ENCODE results near the gene CYCS. TPM values are rescaled to one million over a fixed set of nuclear protein-coding genes. Genes with fewer than 3 reads are reported as not detected.

The CYCS gene
- polyA plus RNA-seq, 2 of the 4 experiments (the other 2 are of a cell fraction), result 235 to 304 TPM

DNA sequence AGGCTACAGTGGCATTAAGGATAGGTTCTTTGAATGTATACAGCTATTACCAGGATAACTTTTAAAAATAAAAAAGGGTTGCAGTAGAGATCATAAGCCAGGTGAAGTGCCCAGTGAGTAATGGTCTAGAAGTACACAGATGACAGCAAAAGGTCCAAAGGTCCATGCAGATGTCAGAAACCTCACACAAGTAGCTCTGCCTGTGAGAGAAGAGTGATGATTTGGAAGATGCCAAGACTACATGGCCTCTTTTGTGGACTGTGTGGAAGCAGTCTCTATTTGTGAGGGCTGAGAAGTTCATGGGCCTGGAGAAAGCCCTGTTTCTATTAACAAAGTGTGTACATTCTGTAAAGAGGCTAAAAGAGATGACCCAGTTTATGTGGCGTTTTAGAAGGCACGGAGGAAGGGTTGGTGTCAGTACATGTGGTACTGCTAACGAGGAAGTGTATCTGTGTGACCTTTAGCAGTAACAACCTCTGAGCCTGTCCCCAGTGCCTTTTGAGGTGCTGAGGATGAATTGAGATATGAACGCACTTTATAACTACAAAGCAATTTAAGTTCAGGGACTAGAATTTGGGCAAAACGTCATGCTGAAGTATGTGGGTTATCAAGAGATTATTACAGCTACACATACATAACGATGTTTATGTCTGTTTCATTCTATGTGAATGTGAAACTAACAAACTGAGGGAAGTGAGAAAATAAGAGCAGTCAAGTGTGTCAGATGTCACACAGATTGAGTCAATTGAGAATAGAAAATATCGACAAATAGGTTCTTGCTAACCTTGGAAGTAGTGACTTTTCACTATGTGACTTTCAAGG lies 7.6 kb downstream of the CYCS start:
- no peak for FAIRE-seq

DNA sequence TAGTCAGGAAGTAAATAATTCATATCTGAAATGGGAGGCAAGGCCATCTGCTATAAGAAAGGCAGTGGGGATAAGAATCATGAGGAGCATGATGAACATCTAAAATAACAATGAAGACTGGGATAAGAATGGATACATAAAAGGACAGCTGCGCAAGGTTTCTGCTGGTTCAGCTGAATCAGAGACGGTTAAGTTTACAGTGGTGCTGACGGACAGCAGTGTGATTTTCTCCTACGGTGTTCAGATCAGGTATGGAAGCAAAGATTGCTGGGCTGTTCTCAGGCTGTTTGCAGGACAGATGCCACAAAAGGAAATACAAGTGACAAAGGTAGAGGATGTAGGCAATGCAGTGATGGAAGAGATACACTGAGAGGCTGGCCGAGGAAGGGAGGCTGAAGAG lies 8.4 kb downstream of the CYCS start:
- H3K4me3 ChIP-seq, result no peak overlapping the region
- ChIA-PET CTCF (interaction anchor here (1.0 to 1.7 kb wide), 3 partner anchors 10 to 18 kb away, joined by 3 to 12 read pairs (median 3); no protein-coding TSS in a partner anchor), POLR2A (interaction anchor here (2.7 kb wide), 1 partner anchor 8 kb away, joined by 13 read pairs; the partner anchor contains the start of gene CYCS)
- no peaks in the 10 kb centered on the region for H3K9me3 ChIP-seq
- TF ChIP-seq MAFK (IDR thresholded peaks at IDR 0.05; ENCODE audit: partially characterized antibody) (peak; percentile 24), CHD2 (IDR thresholded peaks at IDR 0.05; ENCODE audit: low read length, partially characterized antibody) (no peak)
- TF ChIP-seq, protein P1, sequence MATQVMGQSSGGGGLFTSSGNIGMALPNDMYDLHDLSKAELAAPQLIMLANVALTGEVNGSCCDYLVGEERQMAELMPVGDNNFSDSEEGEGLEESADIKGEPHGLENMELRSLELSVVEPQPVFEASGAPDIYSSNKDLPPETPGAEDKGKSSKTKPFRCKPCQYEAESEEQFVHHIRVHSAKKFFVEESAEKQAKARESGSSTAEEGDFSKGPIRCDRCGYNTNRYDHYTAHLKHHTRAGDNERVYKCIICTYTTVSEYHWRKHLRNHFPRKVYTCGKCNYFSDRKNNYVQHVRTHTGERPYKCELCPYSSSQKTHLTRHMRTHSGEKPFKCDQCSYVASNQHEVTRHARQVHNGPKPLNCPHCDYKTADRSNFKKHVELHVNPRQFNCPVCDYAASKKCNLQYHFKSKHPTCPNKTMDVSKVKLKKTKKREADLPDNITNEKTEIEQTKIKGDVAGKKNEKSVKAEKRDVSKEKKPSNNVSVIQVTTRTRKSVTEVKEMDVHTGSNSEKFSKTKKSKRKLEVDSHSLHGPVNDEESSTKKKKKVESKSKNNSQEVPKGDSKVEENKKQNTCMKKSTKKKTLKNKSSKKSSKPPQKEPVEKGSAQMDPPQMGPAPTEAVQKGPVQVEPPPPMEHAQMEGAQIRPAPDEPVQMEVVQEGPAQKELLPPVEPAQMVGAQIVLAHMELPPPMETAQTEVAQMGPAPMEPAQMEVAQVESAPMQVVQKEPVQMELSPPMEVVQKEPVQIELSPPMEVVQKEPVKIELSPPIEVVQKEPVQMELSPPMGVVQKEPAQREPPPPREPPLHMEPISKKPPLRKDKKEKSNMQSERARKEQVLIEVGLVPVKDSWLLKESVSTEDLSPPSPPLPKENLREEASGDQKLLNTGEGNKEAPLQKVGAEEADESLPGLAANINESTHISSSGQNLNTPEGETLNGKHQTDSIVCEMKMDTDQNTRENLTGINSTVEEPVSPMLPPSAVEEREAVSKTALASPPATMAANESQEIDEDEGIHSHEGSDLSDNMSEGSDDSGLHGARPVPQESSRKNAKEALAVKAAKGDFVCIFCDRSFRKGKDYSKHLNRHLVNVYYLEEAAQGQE (IDR thresholded peaks at IDR 0.05), result peak; percentile 58; the same call in 1 of the 2 replicates
- TF ChIP-seq, protein P2, sequence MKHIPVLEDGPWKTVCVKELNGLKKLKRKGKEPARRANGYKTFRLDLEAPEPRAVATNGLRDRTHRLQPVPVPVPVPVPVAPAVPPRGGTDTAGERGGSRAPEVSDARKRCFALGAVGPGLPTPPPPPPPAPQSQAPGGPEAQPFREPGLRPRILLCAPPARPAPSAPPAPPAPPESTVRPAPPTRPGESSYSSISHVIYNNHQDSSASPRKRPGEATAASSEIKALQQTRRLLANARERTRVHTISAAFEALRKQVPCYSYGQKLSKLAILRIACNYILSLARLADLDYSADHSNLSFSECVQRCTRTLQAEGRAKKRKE (CRISPR knock-in tag; IDR thresholded peaks at IDR 0.05; ENCODE audit: low read depth), result no peak
- 0 out of 3 replicates have a peak, but pooled peaks cover 3% of the 10 kb centered on the region for H3K4me1 ChIP-seq
- DNase-seq (ENCODE audit: low read depth in 1 of 2, low spot score in 1 of 2) (no peak), ATAC-seq (peak; percentile 7 to 17; a peak in 3 of 6 replicates), FAIRE-seq (no peak)
- 96% methylated on average over 5 of the region's 5 CpGs for WGBS (ENCODE audit: missing lambda C conversion rate)
- no peak overlapping the region for H3K4me2 ChIP-seq
- no peak overlapping the region for H3K27ac ChIP-seq

More for the DNA sequence above, 7.6 kb downstream of the CYCS start:
- ChIA-PET CTCF (interaction anchor here (0.9 to 1.7 kb wide), 4 partner anchors 10 to 43 kb away, joined by 3 to 12 read pairs (median 3); no protein-coding TSS in a partner anchor), POLR2A (interaction anchor here (2.7 kb wide), 1 partner anchor 7 kb away, joined by 13 read pairs; the partner anchor contains the start of gene CYCS)
- 83% methylated on average over 7 of the region's 7 CpGs for WGBS (ENCODE audit: missing lambda C conversion rate)
- peak; percentile 26 to 33; a peak in 4 of 6 replicates for ATAC-seq
- Histone ChIP-seq H3K9me3 (no peaks in the 10 kb centered on the region), H3K4me3 (no peak overlapping the region), H3K27ac (no peak overlapping the region), H3K4me1 (peaks cover 4% of the 10 kb centered on the region; the same call in 2 of the 3 replicates), H3K4me2 (no peak overlapping the region)
- no peak for DNase-seq (ENCODE audit: low read depth in 1 of 2, low spot score in 1 of 2)
- TF ChIP-seq, protein P3, sequence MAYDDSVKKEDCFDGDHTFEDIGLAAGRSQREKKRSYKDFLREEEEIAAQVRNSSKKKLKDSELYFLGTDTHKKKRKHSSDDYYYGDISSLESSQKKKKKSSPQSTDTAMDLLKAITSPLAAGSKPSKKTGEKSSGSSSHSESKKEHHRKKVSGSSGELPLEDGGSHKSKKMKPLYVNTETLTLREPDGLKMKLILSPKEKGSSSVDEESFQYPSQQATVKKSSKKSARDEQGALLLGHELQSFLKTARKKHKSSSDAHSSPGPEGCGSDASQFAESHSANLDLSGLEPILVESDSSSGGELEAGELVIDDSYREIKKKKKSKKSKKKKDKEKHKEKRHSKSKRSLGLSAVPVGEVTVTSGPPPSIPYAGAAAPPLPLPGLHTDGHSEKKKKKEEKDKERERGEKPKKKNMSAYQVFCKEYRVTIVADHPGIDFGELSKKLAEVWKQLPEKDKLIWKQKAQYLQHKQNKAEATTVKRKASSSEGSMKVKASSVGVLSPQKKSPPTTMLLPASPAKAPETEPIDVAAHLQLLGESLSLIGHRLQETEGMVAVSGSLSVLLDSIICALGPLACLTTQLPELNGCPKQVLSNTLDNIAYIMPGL (CRISPR knock-in tag; IDR thresholded peaks at IDR 0.05; ENCODE audit: borderline replicate concordance), result 0 out of 2 replicates have a peak, but pooled peaks have one; percentile 13
- TF ChIP-seq MYC (IDR thresholded peaks at IDR 0.05; ENCODE audit: borderline replicate concordance, low read length), result no peak
- TF ChIP-seq KDM1A (IDR thresholded peaks at IDR 0.05; ENCODE audit: low read depth), result no peak
- no peak for TF ChIP-seq HEYL (CRISPR knock-in tag; IDR thresholded peaks at IDR 0.05)
- TF ChIP-seq, protein P4, sequence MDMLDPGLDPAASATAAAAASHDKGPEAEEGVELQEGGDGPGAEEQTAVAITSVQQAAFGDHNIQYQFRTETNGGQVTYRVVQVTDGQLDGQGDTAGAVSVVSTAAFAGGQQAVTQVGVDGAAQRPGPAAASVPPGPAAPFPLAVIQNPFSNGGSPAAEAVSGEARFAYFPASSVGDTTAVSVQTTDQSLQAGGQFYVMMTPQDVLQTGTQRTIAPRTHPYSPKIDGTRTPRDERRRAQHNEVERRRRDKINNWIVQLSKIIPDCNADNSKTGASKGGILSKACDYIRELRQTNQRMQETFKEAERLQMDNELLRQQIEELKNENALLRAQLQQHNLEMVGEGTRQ (IDR thresholded peaks at IDR 0.05), result no peak
- TF ChIP-seq CBX8 (IDR thresholded peaks at IDR 0.05), result no peak
- TF ChIP-seq, protein P5, sequence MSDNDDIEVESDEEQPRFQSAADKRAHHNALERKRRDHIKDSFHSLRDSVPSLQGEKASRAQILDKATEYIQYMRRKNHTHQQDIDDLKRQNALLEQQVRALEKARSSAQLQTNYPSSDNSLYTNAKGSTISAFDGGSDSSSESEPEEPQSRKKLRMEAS (IDR thresholded peaks at IDR 0.05), result no peak
- TF ChIP-seq EP300 (IDR thresholded peaks at IDR 0.05), result no peak
- no peak for TF ChIP-seq EHMT2 (IDR thresholded peaks at IDR 0.05; ENCODE audit: low read depth)
- no peak for TF ChIP-seq CEBPB (IDR thresholded peaks at IDR 0.05)
- TF ChIP-seq BHLHE40 (IDR thresholded peaks at IDR 0.05; ENCODE audit: low read depth, low read length), result no peak
- peak; percentile 56; the same call in 1 of the 2 replicates for TF ChIP-seq HOXA7 (CRISPR knock-in tag; IDR thresholded peaks at IDR 0.05)
- no peak for TF ChIP-seq RFX5 (IDR thresholded peaks at IDR 0.05)
- TF ChIP-seq ZC3H11A (IDR thresholded peaks at IDR 0.05), result no peak
- TF ChIP-seq, protein P2 (CRISPR knock-in tag; IDR thresholded peaks at IDR 0.05; ENCODE audit: low read depth), result no peak
- no peak for TF ChIP-seq SMC3 (IDR thresholded peaks at IDR 0.05)
- TF ChIP-seq MAFK (IDR thresholded peaks at IDR 0.05; ENCODE audit: partially characterized antibody), result no peak

Data from A549 (cell line).